Activated T-cell treated with anti-CD3 and anti-CD28 coated beads, Interleukin-2, amount 50 U/mL, for 4 hours (primary cell): Measurements from ENCODE around the gene GAPT. TPM values are rescaled to one million over a fixed set of nuclear protein-coding genes. Genes with fewer than 3 reads are reported as not detected.
"Not testable (repeated sequence)": the region's sequence is repeated elsewhere in the genome, so short reads cannot be mapped to it uniquely, and the experiment has no call there.

Experiments used
- ATAC-seq, 2 donors: fragments of 200-7000 bp; cut with Tn5 transposase; one replicate each; pipeline ENCODE4 v1.10.0; 2021
- DNase-seq: peaks from one replicate; pipeline ENCODE4 v3.0.0-alpha.2; 2020
- H3K27me3 Mint-ChIP-seq: one replicate; pipeline ENCODE4 v1.8.0; 2021; ENCODE audit warnings: low read depth, mixed read lengths
- H3K36me3 Mint-ChIP-seq: one replicate; pipeline ENCODE4 v1.8.0; 2022; ENCODE audit warnings: mixed read lengths; ENCODE audit not compliant: insufficient read depth
- H3K4me1 Mint-ChIP-seq: one replicate; pipeline ENCODE4 v1.8.0; 2021; ENCODE audit warnings: low read depth, mixed read lengths
- H3K4me3 Mint-ChIP-seq: one replicate; pipeline ENCODE4 v1.8.0; 2021; ENCODE audit warnings: mild to moderate bottlenecking, moderate library complexity, mixed read lengths
- H3K9me3 Mint-ChIP-seq: one replicate; pipeline ENCODE4 v1.8.0; 2021; ENCODE audit warnings: mixed read lengths
- total RNA-seq, 3 donors: library from RNA; stranded (reverse); gene quantifications; one replicate each; pipeline ENCODE4 v1.2.1, GENCODE V29; 2021

Gene GAPT
- total RNA-seq, 3 donors from 2014 or later, result not detected

- Mint-ChIP-seq H3K27me3 (peaks cover 17% of the 10 kb centered on the region), H3K9me3 (no peaks in the 10 kb centered on the region), H3K36me3 (no peaks in the 10 kb centered on the region), H3K4me3 (no peak overlapping the region), H3K4me1 (no peaks in the 10 kb centered on the region)
- DNase-seq (no peak), ATAC-seq (no peak)
Measured at GRCh38 chr5:58505502-58505901, 14.3 kb downstream of the GAPT start.

- no peaks in the 10 kb centered on the region for H3K4me1 Mint-ChIP-seq
- H3K4me3 Mint-ChIP-seq, result no peak overlapping the region
- H3K9me3 Mint-ChIP-seq, result no peaks in the 10 kb centered on the region
- H3K36me3 Mint-ChIP-seq, result no peaks in the 10 kb centered on the region
- peaks cover 19% of the 10 kb centered on the region for H3K27me3 Mint-ChIP-seq
- no peak for DNase-seq
- no peak for ATAC-seq
Measured at GRCh38 chr5:58505971-58506640, 14.9 kb downstream of the GAPT start.

GRCh38 chr5:58507715-58508114 is 16.5 kb downstream of the GAPT start:
- Mint-ChIP-seq H3K4me1 (no peaks in the 10 kb centered on the region), H3K27me3 (peaks cover 18% of the 10 kb centered on the region), H3K4me3 (no peak overlapping the region), H3K36me3 (no peaks in the 10 kb centered on the region), H3K9me3 (no peaks in the 10 kb centered on the region)
- no peak for DNase-seq
- ATAC-seq, result no peak

GRCh38 chr5:58517198-58517597 is 26.0 kb downstream of the GAPT start:
- Mint-ChIP-seq H3K9me3 (peaks cover 27% of the 10 kb centered on the region), H3K36me3 (no peaks in the 10 kb centered on the region), H3K4me1 (no peaks in the 10 kb centered on the region), H3K27me3 (no peaks in the 10 kb centered on the region), H3K4me3 (no peak overlapping the region)
- DNase-seq (no peak), ATAC-seq (no peak)

- Mint-ChIP-seq H3K9me3 (no peaks in the 10 kb centered on the region), H3K4me3 (no peak overlapping the region)
- ATAC-seq, result no peak
Measured at GRCh38 chr5:58523956-58524355, 32.7 kb downstream of the GAPT start.

GRCh38 chr5:58524571-58524970 is 33.3 kb downstream of the GAPT start:
- Mint-ChIP-seq H3K4me1 (no peaks in the 10 kb centered on the region), H3K27me3 (no peaks in the 10 kb centered on the region), H3K9me3 (no peaks in the 10 kb centered on the region), H3K36me3 (no peaks in the 10 kb centered on the region), H3K4me3 (no peak overlapping the region)
- DNase-seq (no peak), ATAC-seq (no peak)

More at GRCh38 chr5:58523956-58524355, 32.7 kb downstream of the GAPT start:
- H3K4me1 Mint-ChIP-seq, result no peaks in the 10 kb centered on the region
- H3K27me3 Mint-ChIP-seq, result no peaks in the 10 kb centered on the region
- no peak for DNase-seq
- H3K36me3 Mint-ChIP-seq, result no peaks in the 10 kb centered on the region

- no peaks in the 10 kb centered on the region for H3K4me1 Mint-ChIP-seq
- H3K27me3 Mint-ChIP-seq, result no peaks in the 10 kb centered on the region
- H3K9me3 Mint-ChIP-seq, result peaks cover 27% of the 10 kb centered on the region
- no peak overlapping the region for H3K4me3 Mint-ChIP-seq
- no peaks in the 10 kb centered on the region for H3K36me3 Mint-ChIP-seq
- no peak for DNase-seq
- no peak for ATAC-seq
Measured at GRCh38 chr5:58530942-58531490, 39.8 kb downstream of the GAPT start.

GRCh38 chr5:58541935-58542334 is 50.7 kb downstream of the GAPT start:
- not testable (repeated sequence) for H3K27me3 Mint-ChIP-seq

GRCh38 chr5:58542709-58543108 is 51.5 kb downstream of the GAPT start:
- Mint-ChIP-seq H3K4me1 (no peaks in the 10 kb centered on the region), H3K27me3 (no peaks in the 10 kb centered on the region), H3K36me3 (no peaks in the 10 kb centered on the region), H3K9me3 (peaks cover 17% of the 10 kb centered on the region), H3K4me3 (no peak overlapping the region)
- DNase-seq, result no peak
- no peak for ATAC-seq

More at GRCh38 chr5:58541935-58542334, 50.7 kb downstream of the GAPT start:
- DNase-seq, ATAC-seq, H3K4me3 Mint-ChIP-seq, H3K4me1 Mint-ChIP-seq, H3K36me3 Mint-ChIP-seq: not testable (repeated sequence)
- peaks cover 17% of the 10 kb centered on the region for H3K9me3 Mint-ChIP-seq

- Mint-ChIP-seq H3K4me3 (no peak overlapping the region), H3K36me3 (no peaks in the 10 kb centered on the region), H3K27me3 (no peaks in the 10 kb centered on the region), H3K4me1 (no peaks in the 10 kb centered on the region), H3K9me3 (peaks cover 17% of the 10 kb centered on the region)
- ATAC-seq (no peak), DNase-seq (no peak)
Measured at GRCh38 chr5:58543723-58544122, 52.5 kb downstream of the GAPT start.

GRCh38 chr5:58544195-58544594 is 53.0 kb downstream of the GAPT start:
- no peak overlapping the region for H3K4me3 Mint-ChIP-seq
- no peaks in the 10 kb centered on the region for H3K27me3 Mint-ChIP-seq
- peaks cover 14% of the 10 kb centered on the region for H3K9me3 Mint-ChIP-seq
- no peak for DNase-seq
- no peaks in the 10 kb centered on the region for H3K36me3 Mint-ChIP-seq
- H3K4me1 Mint-ChIP-seq, result no peaks in the 10 kb centered on the region
- ATAC-seq, result no peak

GRCh38 chr5:58544926-58545325 is 53.7 kb downstream of the GAPT start:
- no peaks in the 10 kb centered on the region for H3K4me1 Mint-ChIP-seq

GRCh38 chr5:58545912-58546311 is 54.7 kb downstream of the GAPT start:
- ATAC-seq (no peak), DNase-seq (no peak)
- Mint-ChIP-seq H3K4me1 (no peaks in the 10 kb centered on the region), H3K36me3 (no peaks in the 10 kb centered on the region), H3K27me3 (no peaks in the 10 kb centered on the region), H3K9me3 (peaks cover 4% of the 10 kb centered on the region), H3K4me3 (no peak overlapping the region)

More at GRCh38 chr5:58544926-58545325, 53.7 kb downstream of the GAPT start:
- ATAC-seq (no peak), DNase-seq (no peak)
- Mint-ChIP-seq H3K27me3 (no peaks in the 10 kb centered on the region), H3K36me3 (no peaks in the 10 kb centered on the region), H3K4me3 (no peak overlapping the region), H3K9me3 (peaks cover 6% of the 10 kb centered on the region)
